IPS-20b (cell line): ENCODE data around the gene ATF7.
A peak's percentile ranks its signal among the peaks of the same experiment; 100 is the strongest.
"Not testable (repeated sequence)": the region's sequence is repeated elsewhere in the genome, so short reads cannot be mapped to it uniquely, and the experiment has no call there.

Experiments
- H3K27ac ChIP-seq: one replicate; pipeline ENCODE4 v1.5.1; 2013; ENCODE audit warnings: low read length
- H3K27me3 ChIP-seq: 2 replicates; pipeline ENCODE4 v1.6.1; 2013; ENCODE audit warnings: mild to moderate bottlenecking, low read length, inconsistent platforms; ENCODE audit not compliant: insufficient read depth
- H3K36me3 ChIP-seq: 2 replicates; pipeline ENCODE4 v1.6.1; 2013; ENCODE audit warnings: low read depth, mild to moderate bottlenecking, inconsistent platforms, low read length, moderate library complexity; ENCODE audit not compliant: insufficient read depth
- H3K4me1 ChIP-seq: 2 replicates; pipeline ENCODE4 v1.6.1; 2013; ENCODE audit warnings: mild to moderate bottlenecking, control low read depth, inconsistent platforms, low read length, moderate library complexity; ENCODE audit not compliant: insufficient read depth
- H3K4me3 ChIP-seq: 2 replicates; pipeline ENCODE4 v1.5.1; 2013; ENCODE audit warnings: mild to moderate bottlenecking, low read length, inconsistent platforms
- H3K9ac ChIP-seq: 2 replicates; pipeline ENCODE4 v1.6.1; 2013; ENCODE audit warnings: low read depth, mild to moderate bottlenecking, inconsistent platforms, low read length, moderate library complexity
- H3K9me3 ChIP-seq: 2 replicates; pipeline ENCODE4 v1.6.1; 2013; ENCODE audit warnings: mild to moderate bottlenecking, low read depth, low read length, inconsistent platforms; ENCODE audit not compliant: insufficient read depth

Gene ATF7

GRCh38 chr12:53577941-53578352, 48.2 kb downstream of the ATF7 start:
- Histone ChIP-seq H3K27me3 (no peaks in the 10 kb centered on the region), H3K4me1 (no peaks in the 10 kb centered on the region; the same call in 1 of the 2 replicates), H3K4me3 (no peak overlapping the region), H3K36me3 (no peaks in the 10 kb centered on the region), H3K9me3 (no peaks in the 10 kb centered on the region), H3K9ac (no peak overlapping the region), H3K27ac (no peak overlapping the region)

GRCh38 chr12:53575502-53576249, 50.5 kb downstream of the ATF7 start:
- Histone ChIP-seq H3K9me3 (no peaks in the 10 kb centered on the region), H3K36me3 (no peaks in the 10 kb centered on the region), H3K9ac (no peak overlapping the region), H3K27ac (no peak overlapping the region), H3K27me3 (no peaks in the 10 kb centered on the region), H3K4me1 (no peaks in the 10 kb centered on the region; the same call in 1 of the 2 replicates), H3K4me3 (no peak overlapping the region)

GRCh38 chr12:53572134-53572758, 53.9 kb downstream of the ATF7 start:
- H3K27me3 ChIP-seq: no peaks in the 10 kb centered on the region
- H3K9ac ChIP-seq: no peak overlapping the region
- H3K27ac ChIP-seq: no peak overlapping the region
- H3K36me3 ChIP-seq: no peaks in the 10 kb centered on the region
- H3K9me3 ChIP-seq: no peaks in the 10 kb centered on the region
- peaks cover 13% of the 10 kb centered on the region for H3K4me1 ChIP-seq
- H3K4me3 ChIP-seq: no peak overlapping the region

GRCh38 chr12:53571295-53571694, 54.9 kb downstream of the ATF7 start:
- Histone ChIP-seq H3K36me3 (no peaks in the 10 kb centered on the region), H3K4me1 (peaks cover 13% of the 10 kb centered on the region), H3K9me3 (no peaks in the 10 kb centered on the region), H3K4me3 (no peak overlapping the region), H3K9ac (no peak overlapping the region), H3K27me3 (no peaks in the 10 kb centered on the region), H3K27ac (no peak overlapping the region)

- no peak overlapping the region for H3K4me3 ChIP-seq
- peak overlapping the region; percentile 39; the same call in 1 of the 2 replicates for H3K9ac ChIP-seq
- no peaks in the 10 kb centered on the region for H3K9me3 ChIP-seq
- H3K36me3 ChIP-seq: no peaks in the 10 kb centered on the region
- H3K27ac ChIP-seq: no peak overlapping the region
- peaks cover 13% of the 10 kb centered on the region for H3K4me1 ChIP-seq
- no peaks in the 10 kb centered on the region for H3K27me3 ChIP-seq
Measured at GRCh38 chr12:53568809-53569557, 57.2 kb downstream of the ATF7 start.

GRCh38 chr12:53567961-53568808, 58.0 kb downstream of the ATF7 start:
- H3K4me1 ChIP-seq: peaks cover 13% of the 10 kb centered on the region
- no peak overlapping the region for H3K4me3 ChIP-seq
- H3K9me3 ChIP-seq: no peaks in the 10 kb centered on the region
- H3K9ac ChIP-seq: peak overlapping the region; percentile 39; the same call in 1 of the 2 replicates
- H3K27me3 ChIP-seq: no peaks in the 10 kb centered on the region
- no peak overlapping the region for H3K27ac ChIP-seq
- H3K36me3 ChIP-seq: no peaks in the 10 kb centered on the region

- H3K9ac ChIP-seq, H3K27me3 ChIP-seq, H3K4me3 ChIP-seq, H3K27ac ChIP-seq, H3K36me3 ChIP-seq, H3K9me3 ChIP-seq: not testable (repeated sequence)
- peaks cover 13% of the 10 kb centered on the region for H3K4me1 ChIP-seq
Measured at GRCh38 chr12:53565376-53565775, 60.8 kb downstream of the ATF7 start.

- H3K4me1 ChIP-seq: peaks cover 10% of the 10 kb centered on the region
- H3K27me3 ChIP-seq: no peaks in the 10 kb centered on the region
- H3K9ac ChIP-seq: no peak overlapping the region
- H3K9me3 ChIP-seq: no peaks in the 10 kb centered on the region
- no peaks in the 10 kb centered on the region for H3K36me3 ChIP-seq
- H3K27ac ChIP-seq: no peak overlapping the region
- no peak overlapping the region for H3K4me3 ChIP-seq
Measured at GRCh38 chr12:53564941-53565340, 61.2 kb downstream of the ATF7 start.

- Histone ChIP-seq H3K9me3 (no peaks in the 10 kb centered on the region), H3K4me3 (no peak overlapping the region), H3K9ac (no peak overlapping the region), H3K27me3 (no peaks in the 10 kb centered on the region), H3K4me1 (peaks cover 10% of the 10 kb centered on the region), H3K36me3 (no peaks in the 10 kb centered on the region), H3K27ac (no peak overlapping the region)
Measured at GRCh38 chr12:53564278-53564677, 61.9 kb downstream of the ATF7 start.

- Histone ChIP-seq H3K27me3 (no peaks in the 10 kb centered on the region), H3K36me3 (no peaks in the 10 kb centered on the region), H3K4me1 (peaks cover 4% of the 10 kb centered on the region), H3K4me3 (no peak overlapping the region), H3K27ac (no peak overlapping the region), H3K9ac (no peak overlapping the region), H3K9me3 (no peaks in the 10 kb centered on the region)
Measured at GRCh38 chr12:53563452-53564028, 62.6 kb downstream of the ATF7 start.

- H3K4me3 ChIP-seq: no peak overlapping the region
- no peak overlapping the region for H3K9ac ChIP-seq
- H3K27ac ChIP-seq: no peak overlapping the region
Measured at GRCh38 chr12:53561590-53561953, 64.6 kb downstream of the ATF7 start.

More at GRCh38 chr12:53561590-53561953, 64.6 kb downstream of the ATF7 start:
- H3K9me3 ChIP-seq: no peaks in the 10 kb centered on the region
- no peaks in the 10 kb centered on the region for H3K4me1 ChIP-seq
- H3K36me3 ChIP-seq: no peaks in the 10 kb centered on the region
- H3K27me3 ChIP-seq: no peaks in the 10 kb centered on the region
